GM19467 (cell line): Measurements from ENCODE around the gene SERPINA3.

Source experiments
- ATAC-seq: cut with Tn5 transposase; IDR thresholded peaks from one replicate; pipeline ENCODE4 v1.9.1; 2021; ENCODE audit warnings: mild to moderate bottlenecking, moderate library complexity; ENCODE audit not compliant: unreplicated experiment

Gene SERPINA3

GRCh38 chr14:94612580-94613554 lies 676 bp downstream of the SERPINA3 start:
- ATAC-seq = no peak

DNA sequence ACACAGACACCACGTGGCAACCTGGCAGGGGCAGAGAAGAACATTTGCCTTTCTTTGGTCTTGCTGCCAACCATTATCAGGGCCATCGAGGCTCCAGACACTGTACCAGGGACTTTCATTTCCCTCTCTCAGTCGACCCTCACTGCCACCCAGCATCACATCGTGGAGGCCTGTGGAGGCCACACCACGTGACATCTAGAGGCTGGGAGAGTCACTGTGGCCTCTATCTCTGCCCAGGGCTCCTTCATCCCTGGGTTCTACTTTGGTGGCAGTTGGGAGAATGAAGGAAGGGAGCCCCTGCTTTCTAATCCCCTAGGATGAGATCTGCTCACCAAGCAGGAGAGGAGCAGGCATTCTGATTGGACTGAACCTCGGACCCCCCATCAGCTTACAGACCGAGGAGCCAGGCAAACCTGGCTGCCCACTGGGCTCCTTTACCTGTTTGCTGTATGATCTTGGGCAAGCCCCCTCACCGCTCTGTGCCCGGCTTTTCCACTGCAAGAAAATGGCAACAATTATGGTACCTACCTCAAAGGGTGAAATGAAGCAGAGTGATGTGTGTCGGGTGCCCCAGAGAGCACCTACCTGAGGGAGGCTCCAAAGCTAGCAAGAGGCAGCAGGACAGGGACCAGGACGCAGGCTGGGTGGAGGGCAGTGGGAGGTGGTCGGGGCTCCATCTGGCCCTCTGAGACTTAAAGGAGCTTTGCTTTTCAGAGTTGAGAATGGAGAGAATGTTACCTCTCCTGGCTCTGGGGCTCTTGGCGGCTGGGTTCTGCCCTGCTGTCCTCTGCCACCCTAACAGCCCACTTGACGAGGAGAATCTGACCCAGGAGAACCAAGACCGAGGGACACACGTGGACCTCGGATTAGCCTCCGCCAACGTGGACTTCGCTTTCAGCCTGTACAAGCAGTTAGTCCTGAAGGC lies 1.8 kb downstream of the SERPINA3 start:
- ATAC-seq = no peak

DNA sequence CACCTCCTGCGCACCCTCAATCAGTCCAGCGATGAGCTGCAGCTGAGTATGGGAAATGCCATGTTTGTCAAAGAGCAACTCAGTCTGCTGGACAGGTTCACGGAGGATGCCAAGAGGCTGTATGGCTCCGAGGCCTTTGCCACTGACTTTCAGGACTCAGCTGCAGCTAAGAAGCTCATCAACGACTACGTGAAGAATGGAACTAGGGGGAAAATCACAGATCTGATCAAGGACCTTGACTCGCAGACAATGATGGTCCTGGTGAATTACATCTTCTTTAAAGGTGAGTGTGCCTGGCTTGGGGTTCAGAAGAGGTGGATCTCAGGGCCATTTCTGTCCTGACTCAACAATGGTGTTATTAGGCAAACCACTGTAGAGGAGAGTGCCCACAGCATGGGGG lies 2.6 kb downstream of the SERPINA3 start:
- ATAC-seq = no peak

DNA sequence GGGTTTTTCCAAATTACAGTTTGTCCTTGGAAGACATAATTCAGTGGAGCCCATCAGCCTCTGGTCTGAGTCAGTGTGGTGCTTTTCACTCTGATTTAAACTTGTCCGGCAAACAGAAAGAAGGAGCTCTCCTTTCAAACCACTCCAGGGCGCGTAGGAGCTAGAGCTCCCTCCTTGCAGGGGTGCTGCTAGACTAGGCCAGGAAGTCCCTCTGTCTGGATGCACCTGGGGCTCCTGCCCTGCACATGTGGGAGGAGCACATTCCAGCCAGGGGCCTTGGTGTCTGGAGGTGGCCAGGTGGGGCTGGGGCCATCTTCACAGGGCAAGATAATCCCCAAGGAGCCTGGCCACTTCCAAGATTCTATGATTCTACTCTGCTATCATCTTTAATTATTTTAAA lies 3.1 kb downstream of the SERPINA3 start:
- ATAC-seq = no peak

- no peak for ATAC-seq
These were observed 3.8 kb downstream of the SERPINA3 start for GRCh38 chr14:94615823-94616570.

GRCh38 chr14:94617366-94617941 lies 5.3 kb downstream of the SERPINA3 start:
- no peak for ATAC-seq

GRCh38 chr14:94617988-94618822 lies 6.0 kb downstream of the SERPINA3 start:
- no peak for ATAC-seq

- ATAC-seq = no peak
These were observed 7.1 kb downstream of the SERPINA3 start for GRCh38 chr14:94619297-94619696.

- no peak for ATAC-seq
These were observed 8.4 kb downstream of the SERPINA3 start for GRCh38 chr14:94620597-94620996.

DNA sequence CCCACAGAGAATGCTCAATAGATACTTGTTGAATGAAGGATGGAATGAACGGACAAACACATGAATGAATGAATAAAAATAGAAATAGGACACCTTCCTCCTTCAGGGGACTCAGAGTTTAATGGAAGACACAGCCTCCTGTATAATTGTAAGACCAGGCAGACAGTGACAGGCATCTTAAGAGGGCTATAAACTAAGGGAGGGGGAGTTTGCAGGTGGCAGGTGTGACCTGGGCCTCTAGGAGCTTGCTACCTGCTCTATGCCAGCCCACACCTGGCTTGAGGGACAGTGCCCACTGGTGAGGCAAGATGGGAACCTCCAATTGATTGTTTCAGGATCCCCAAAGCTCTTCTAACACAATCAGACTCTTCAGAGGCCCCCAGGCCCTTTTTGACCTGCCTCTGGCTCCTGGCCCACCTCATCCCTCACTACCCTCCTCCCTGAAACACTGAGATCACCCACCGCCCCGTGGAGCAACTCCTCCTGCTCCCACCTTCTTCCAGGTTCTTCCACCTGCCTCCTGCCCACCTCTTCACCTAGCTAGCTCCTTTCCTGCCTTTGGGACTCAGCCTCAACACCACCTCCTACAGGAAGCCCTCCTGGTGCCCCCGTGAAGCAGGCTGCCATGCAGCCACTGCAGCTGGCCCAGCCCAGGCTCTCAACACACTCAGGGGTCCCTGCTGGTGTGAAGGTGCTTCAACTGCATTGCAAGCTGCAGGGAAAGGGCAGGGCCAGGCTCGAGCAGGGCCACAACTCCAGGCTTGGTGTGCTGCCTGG lies 9.4 kb downstream of the SERPINA3 start:
- ATAC-seq = no peak

GRCh38 chr14:94622653-94623421 lies 10.6 kb downstream of the SERPINA3 start:
- ATAC-seq = no peak

DNA sequence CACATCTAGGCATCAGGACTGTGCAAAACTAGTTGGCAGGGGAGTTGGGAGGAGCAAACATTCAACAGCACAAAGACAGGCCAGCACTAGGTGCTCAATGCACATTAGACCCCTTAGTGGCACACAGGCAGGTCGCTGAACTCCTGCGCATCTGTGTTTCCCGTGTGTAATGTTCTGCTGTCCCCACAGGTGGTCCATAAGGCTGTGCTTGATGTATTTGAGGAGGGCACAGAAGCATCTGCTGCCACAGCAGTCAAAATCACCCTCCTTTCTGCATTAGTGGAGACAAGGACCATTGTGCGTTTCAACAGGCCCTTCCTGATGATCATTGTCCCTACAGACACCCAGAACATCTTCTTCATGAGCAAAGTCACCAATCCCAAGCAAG lies 11.2 kb downstream of the SERPINA3 start:
- ATAC-seq = no peak

DNA sequence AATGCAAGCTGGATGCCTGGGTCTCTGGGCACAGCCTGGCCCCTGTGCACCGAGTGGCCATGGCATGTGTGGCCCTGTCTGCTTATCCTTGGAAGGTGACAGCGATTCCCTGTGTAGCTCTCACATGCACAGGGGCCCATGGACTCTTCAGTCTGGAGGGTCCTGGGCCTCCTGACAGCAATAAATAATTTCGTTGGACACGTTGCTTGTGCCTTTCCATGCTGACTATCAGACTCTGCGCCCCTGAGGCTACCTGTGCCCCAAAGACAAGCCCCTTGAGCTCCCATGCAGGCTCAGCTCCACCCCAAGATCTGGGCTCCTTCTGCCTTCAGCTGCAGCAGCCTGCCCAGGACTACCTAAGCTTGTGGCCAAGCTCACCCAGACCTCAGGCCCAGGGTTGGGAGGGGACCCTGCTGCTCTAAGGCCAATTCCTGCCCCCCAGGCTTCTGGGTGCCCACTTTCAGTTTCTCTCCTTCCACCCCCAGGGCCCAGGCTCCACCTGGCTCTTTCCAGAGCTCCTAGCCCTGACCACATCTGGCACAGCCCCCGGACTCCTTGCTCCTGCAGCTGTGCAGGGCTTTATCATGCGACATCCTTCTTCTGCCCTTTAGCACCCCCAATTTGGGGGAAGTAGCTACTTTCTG lies 11.8 kb downstream of the SERPINA3 start:
- no peak for ATAC-seq

DNA sequence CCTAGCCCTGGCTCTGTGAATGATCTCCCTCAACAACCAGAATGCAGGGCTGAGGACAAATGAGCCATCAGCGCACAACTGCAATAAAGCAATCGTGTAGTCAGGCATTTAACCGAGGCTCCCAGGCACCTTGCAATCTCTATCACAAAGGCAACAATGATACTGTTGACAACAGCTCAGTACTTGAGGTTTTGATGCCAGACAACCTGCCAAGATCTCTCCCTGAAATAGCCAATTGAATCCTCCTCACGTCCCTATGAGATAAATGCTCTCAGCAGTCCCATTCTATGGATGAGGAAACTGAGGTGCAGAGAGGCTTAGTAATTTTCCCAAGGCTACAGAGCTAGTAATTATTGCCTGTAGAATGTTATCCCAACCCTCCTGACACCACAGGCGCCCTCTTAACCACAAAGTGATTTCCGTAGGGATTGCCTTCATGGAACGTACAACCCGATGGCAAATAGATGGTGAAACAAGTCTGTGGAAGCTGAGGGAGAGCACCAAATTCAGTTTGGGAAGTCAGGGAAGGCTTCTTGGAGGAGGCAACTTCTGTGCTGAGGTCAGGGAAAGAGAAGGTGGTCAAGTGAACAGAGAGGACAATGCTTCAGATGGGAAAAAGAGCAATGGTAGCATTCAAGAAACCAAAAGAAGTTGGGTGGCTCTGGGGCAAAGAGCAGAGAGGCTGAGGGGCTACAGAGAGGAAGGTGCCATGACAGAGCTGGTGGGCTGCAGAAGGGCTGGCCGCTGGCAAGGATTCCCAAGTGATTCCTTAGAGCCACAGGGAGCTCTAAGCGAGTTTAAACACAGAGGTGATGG lies 12.6 kb downstream of the SERPINA3 start:
- no peak for ATAC-seq

DNA sequence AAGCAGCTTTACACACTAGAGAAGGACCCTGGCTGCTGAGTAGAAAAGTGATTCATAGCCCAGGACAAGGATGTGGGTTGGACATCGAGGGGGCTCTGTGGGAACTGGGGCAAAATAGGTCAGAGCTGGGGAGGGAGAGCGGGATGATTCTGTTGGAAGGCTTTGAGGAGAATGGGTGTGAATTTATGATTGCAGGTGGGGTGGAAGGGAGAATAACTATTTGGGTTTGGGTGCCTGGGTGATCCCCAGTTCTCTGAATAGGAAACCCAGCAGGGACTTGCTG lies 13.1 kb downstream of the SERPINA3 start:
- ATAC-seq = no peak

GRCh38 chr14:94628578-94628977 lies 16.4 kb downstream of the SERPINA3 start:
- ATAC-seq = no peak

- no peak for ATAC-seq
These were observed 18.2 kb downstream of the SERPINA3 start for GRCh38 chr14:94630396-94630795.
